CD4-positive, alpha-beta memory T cell (primary cell): ENCODE results near the gene AXDND1. TPM values are rescaled to one million over a fixed set of nuclear protein-coding genes. Genes with fewer than 3 reads are reported as not detected.

Experiments used
- CTCF ChIA-PET: fragments of 350-600 bp; sonication (Branson Sonifier 250); formaldehyde crosslinking; loops from one replicate; lab custom pipeline; 2021; ENCODE audit warnings: inconsistent platforms; ENCODE audit not compliant: partially characterized antibody; lab: Charles Lee
- POLR2A ChIA-PET: fragments of 350-600 bp; sonication (Branson Sonifier 250); formaldehyde crosslinking; loops from one replicate; lab custom pipeline; 2021; ENCODE audit not compliant: partially characterized antibody; lab: Charles Lee
- DNase-seq, 5 donors: peaks; one replicate each; pipeline versions ENCODE4 v3.0.0 to v3.0.0-alpha.2; 2020 to 2022; ENCODE audit warnings: mixed read lengths in 1 of 5
- H3K27ac ChIP-seq: one replicate; pipeline ENCODE4 v1.7.0; 2013; ENCODE audit warnings: low read depth, low read length
- H3K27me3 ChIP-seq: 2 replicates; pipeline ENCODE4 v1.7.0; 2013; ENCODE audit warnings: mild to moderate bottlenecking, low read length, moderate library complexity; ENCODE audit not compliant: insufficient read depth
- H3K36me3 ChIP-seq: 2 replicates; pipeline ENCODE4 v1.7.0; 2013; ENCODE audit warnings: mild to moderate bottlenecking, low read length, moderate library complexity; ENCODE audit not compliant: insufficient read depth
- H3K4me1 ChIP-seq: 2 replicates; pipeline ENCODE4 v1.7.0; 2013; ENCODE audit warnings: mild to moderate bottlenecking, low read length, moderate library complexity; ENCODE audit not compliant: insufficient read depth
- H3K4me3 ChIP-seq, 2 donors: one replicate each; pipeline ENCODE4 v1.7.0; 2013; ENCODE audit warnings: low read length in 2 of 2, mild to moderate bottlenecking in 1 of 2
- H3K9me3 ChIP-seq, 2 donors: one replicate each; pipeline ENCODE4 v1.7.0; 2013; ENCODE audit warnings: low read length in 2 of 2, control low read depth in 1 of 2; ENCODE audit not compliant: control insufficient read depth in 1 of 2
- H3K27ac Mint-ChIP-seq, 7 donors: one replicate each; pipeline ENCODE4 v1.8.0; 2020 to 2021; ENCODE audit warnings: mixed read lengths in 7 of 7, mild to moderate bottlenecking in 6 of 7, inconsistent platforms in 3 of 7, moderate library complexity in 3 of 7
- H3K27me3 Mint-ChIP-seq, 2 donors: one replicate each; pipeline ENCODE4 v1.8.0; 2020 to 2021; ENCODE audit warnings: mixed read lengths in 2 of 2
- H3K36me3 Mint-ChIP-seq, 2 donors: one replicate each; pipeline ENCODE4 v1.8.0; 2020 to 2021; ENCODE audit warnings: mixed read lengths in 2 of 2, inconsistent platforms in 1 of 2, mild to moderate bottlenecking in 1 of 2
- H3K4me1 Mint-ChIP-seq, 4 donors: one replicate each; pipeline ENCODE4 v1.8.0; 2020 to 2021; ENCODE audit warnings: mixed read lengths in 4 of 4, mild to moderate bottlenecking in 1 of 4
- H3K4me3 Mint-ChIP-seq, 8 donors: one replicate each; pipeline ENCODE4 v1.8.0; 2020 to 2021; ENCODE audit warnings: mixed read lengths in 8 of 8, mild to moderate bottlenecking in 7 of 8, moderate library complexity in 6 of 8, inconsistent platforms in 3 of 8
- H3K9me3 Mint-ChIP-seq, 8 donors: one replicate each; pipeline ENCODE4 v1.8.0; 2020 to 2021; ENCODE audit warnings: mixed read lengths in 8 of 8, mild to moderate bottlenecking in 5 of 8, inconsistent platforms in 3 of 8, moderate library complexity in 1 of 8
- intact Hi-C: fragments of 100-400 bp; cut with micrococcal nuclease; formaldehyde crosslinking; loops from one replicate; pipeline ENCODE4 v1.15.1; 2023
- polyA plus RNA-seq, 2 donors: library from polyadenylated mRNA; unstranded; fragments of 300-500 nt; fragmentation: Illumina TruSeq; gene quantifications; one replicate each; pipeline ENCODE4 v1.2.3, GENCODE V29; 2021
- total RNA-seq, 2 experiments: library from RNA; stranded (reverse); gene quantifications; one replicate each; pipeline ENCODE4 v1.2.3, GENCODE V29; 2021

The AXDND1 gene
- total and polyA plus RNA-seq, 4 experiments from 2014 or later, result 0.44 to 1.3 TPM; not detected in 2

DNA sequence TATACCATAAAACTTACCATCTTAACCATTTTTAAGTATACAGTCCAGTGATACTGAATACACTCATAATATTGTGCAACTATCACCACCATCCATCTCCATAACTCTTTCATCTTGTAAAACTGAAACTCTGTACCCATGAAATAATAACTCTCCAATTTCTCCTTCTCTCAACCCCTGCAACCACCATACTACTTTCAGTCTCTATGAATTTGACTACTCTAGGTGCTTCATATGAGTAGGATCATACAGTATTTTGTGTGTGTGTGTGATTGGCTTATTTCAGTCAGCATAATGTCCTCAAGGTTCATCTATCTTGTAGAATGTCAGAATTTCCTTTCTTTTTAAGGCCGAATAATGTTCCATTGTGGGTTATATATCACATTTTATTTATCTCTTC, 192.3 kb downstream of the AXDND1 start:
- Histone ChIP-seq H3K4me1 (no peaks in the 10 kb centered on the region), H3K4me3 (no peak overlapping the region), H3K27me3 (no peaks in the 10 kb centered on the region), H3K9me3 (no peaks in the 10 kb centered on the region), H3K36me3 (no peaks in the 10 kb centered on the region), H3K27ac (no peak overlapping the region)
- no peaks in the 10 kb centered on the region for H3K36me3 Mint-ChIP-seq
- DNase-seq, result no peak
- H3K4me1 Mint-ChIP-seq, result no peaks in the 10 kb centered on the region
- H3K27me3 Mint-ChIP-seq, result peaks cover 3 to 6% of the 10 kb centered on the region in 2 donors
- peaks cover 0 to 4% (median 0%) of the 10 kb centered on the region in 8 donors for H3K9me3 Mint-ChIP-seq
- no peak overlapping the region for H3K27ac Mint-ChIP-seq
- ChIA-PET CTCF (no interaction called here), POLR2A (no interaction called here)
- no peak overlapping the region for H3K4me3 Mint-ChIP-seq
- intact Hi-C loops, result no loop called here

GRCh38 chr1:179575497-179576314, 209.9 kb downstream of the AXDND1 start, which contains the start of gene NPHS2:
NPHS2 (minus strand) TSS chr1:179575948; CDS start chr1:179575864, 84 bp downstream.
- peaks cover 30 to 44% of the 10 kb centered on the region in 2 donors for H3K27me3 Mint-ChIP-seq

DNA sequence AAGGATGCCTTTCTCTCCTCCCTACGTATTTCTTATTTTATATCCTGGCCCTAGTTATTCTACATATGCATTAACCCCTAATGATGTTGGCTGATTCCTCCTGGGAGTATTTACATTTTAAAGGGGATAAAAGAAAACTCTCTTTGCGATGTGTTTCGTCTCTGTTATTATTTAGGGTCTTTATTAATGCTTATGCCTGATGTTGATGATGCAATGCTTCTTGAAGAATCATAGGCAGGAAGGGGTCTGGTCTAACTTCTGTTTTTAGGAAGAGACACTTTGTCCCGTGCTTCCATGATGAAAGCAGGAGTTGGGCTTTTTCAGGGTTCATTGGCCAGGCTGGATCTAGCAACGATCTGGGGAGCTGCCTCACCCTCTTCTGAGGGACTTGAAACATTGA, 210.7 kb downstream of the AXDND1 start:
- Mint-ChIP-seq H3K9me3 (peaks cover 0 to 6% (median 0%) of the 10 kb centered on the region in 8 donors), H3K4me1 (peaks cover 0 to 7% (median 4%) of the 10 kb centered on the region in 4 donors), H3K4me3 (peak overlapping the region in 2 of 8 donors; percentile 7 to 14), H3K27me3 (peaks cover 30 to 43% of the 10 kb centered on the region in 2 donors), H3K27ac (no peak overlapping the region), H3K36me3 (no peaks in the 10 kb centered on the region)
- H3K9me3 ChIP-seq, result no peaks in the 10 kb centered on the region
- H3K36me3 ChIP-seq, result no peaks in the 10 kb centered on the region
- intact Hi-C loops, result no loop called here
- ChIA-PET POLR2A (no interaction called here), CTCF (no interaction called here)
- H3K4me1 ChIP-seq, result no peaks in the 10 kb centered on the region
- no peak overlapping the region for H3K4me3 ChIP-seq
- H3K27ac ChIP-seq, result no peak overlapping the region
- DNase-seq, result no peak
- peaks cover 14% of the 10 kb centered on the region for H3K27me3 ChIP-seq

More at GRCh38 chr1:179575497-179576314, 209.9 kb downstream of the AXDND1 start, which contains the start of gene NPHS2:
- no peaks in the 10 kb centered on the region for H3K4me1 ChIP-seq
- CTCF ChIA-PET, result no interaction called here
- no peaks in the 10 kb centered on the region for H3K9me3 ChIP-seq
- H3K27ac ChIP-seq, result no peak within 1 kb of the TSS
- intact Hi-C loops, result no loop called here
- POLR2A ChIA-PET, result no interaction called here
- no peak within 1 kb of the TSS for H3K27ac Mint-ChIP-seq
- H3K36me3 ChIP-seq, result no peaks in the 10 kb centered on the region
- DNase-seq, result no peak
- H3K9me3 Mint-ChIP-seq, result peaks cover 0 to 6% (median 0%) of the 10 kb centered on the region in 8 donors
- H3K4me1 Mint-ChIP-seq, result peaks cover 0 to 7% (median 4%) of the 10 kb centered on the region in 4 donors
- H3K27me3 ChIP-seq, result peaks cover 14% of the 10 kb centered on the region
- no peak within 1 kb of the TSS for H3K4me3 ChIP-seq
- peak within 1 kb of the TSS in 3 of 8 donors; percentile 7 to 14 (median 12) for H3K4me3 Mint-ChIP-seq
- no peaks in the 10 kb centered on the region for H3K36me3 Mint-ChIP-seq

DNA sequence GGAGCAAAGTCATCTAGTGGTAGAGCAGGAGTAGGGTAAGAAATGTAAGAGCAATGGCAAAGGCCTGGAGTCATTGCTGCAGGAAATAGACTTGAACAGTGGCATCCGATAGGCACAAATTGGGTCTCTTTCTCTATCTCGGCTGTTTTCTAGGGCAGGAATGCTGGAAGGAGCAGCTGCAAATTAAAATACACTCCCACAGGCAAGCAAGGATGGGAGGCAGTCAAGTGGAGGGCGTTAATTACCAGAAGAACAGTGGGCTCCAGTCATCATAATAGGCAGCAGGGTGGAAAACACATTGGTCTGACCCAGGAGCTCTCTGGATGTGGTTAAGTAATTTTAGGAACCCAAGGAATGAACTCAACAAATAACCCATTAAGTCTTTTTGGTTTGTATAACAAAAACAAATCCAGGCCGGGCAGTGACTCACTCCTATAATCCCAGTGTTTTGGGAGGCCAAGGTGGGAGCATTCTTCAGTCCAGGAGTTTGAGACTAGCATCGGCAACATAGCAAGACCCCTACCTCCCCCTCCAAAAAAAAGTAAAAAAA, 218.1 kb downstream of the AXDND1 start:
- ChIA-PET CTCF (interaction anchor here (1.0 kb wide), 1 partner anchor 231 kb away, joined by 4 read pairs; no protein-coding TSS in a partner anchor), POLR2A (no interaction called here)
- H3K36me3 Mint-ChIP-seq, result peaks cover 0 to 1% of the 10 kb centered on the region in 2 donors
- peaks cover 32% of the 10 kb centered on the region in 2 donors for H3K27me3 Mint-ChIP-seq
- Histone ChIP-seq H3K27me3 (peaks cover 6% of the 10 kb centered on the region), H3K4me1 (no peaks in the 10 kb centered on the region), H3K27ac (no peak overlapping the region), H3K4me3 (no peak overlapping the region), H3K36me3 (no peaks in the 10 kb centered on the region), H3K9me3 (no peaks in the 10 kb centered on the region)
- intact Hi-C loops, result no loop called here
- no peak overlapping the region for H3K27ac Mint-ChIP-seq
- DNase-seq, result no peak
- H3K4me1 Mint-ChIP-seq, result peaks cover 0 to 2% (median under 1%) of the 10 kb centered on the region in 4 donors
- H3K4me3 Mint-ChIP-seq, result no peak overlapping the region
- peaks cover 0 to 3% (median 0%) of the 10 kb centered on the region in 8 donors for H3K9me3 Mint-ChIP-seq

GRCh38 chr1:179586107-179586823, 220.5 kb downstream of the AXDND1 start:
- Mint-ChIP-seq H3K27me3 (peaks cover 34 to 36% of the 10 kb centered on the region in 2 donors), H3K27ac (no peak overlapping the region), H3K9me3 (peaks cover 0 to 3% (median 0%) of the 10 kb centered on the region in 8 donors), H3K4me1 (peaks cover 0 to 2% (median under 1%) of the 10 kb centered on the region in 4 donors), H3K36me3 (peaks cover 0 to 1% of the 10 kb centered on the region in 2 donors), H3K4me3 (peak overlapping the region in 1 of 8 donors; percentile 35)
- Histone ChIP-seq H3K27me3 (peaks cover 9% of the 10 kb centered on the region), H3K9me3 (no peaks in the 10 kb centered on the region), H3K4me3 (no peak overlapping the region), H3K4me1 (no peaks in the 10 kb centered on the region), H3K27ac (no peak overlapping the region), H3K36me3 (no peaks in the 10 kb centered on the region)
- no peak for DNase-seq
- ChIA-PET POLR2A (no interaction called here), CTCF (interaction anchor here (0.7 kb wide), 1 partner anchor 232 kb away, joined by 5 read pairs; no protein-coding TSS in a partner anchor)
- intact Hi-C loops, result no loop called here

DNA sequence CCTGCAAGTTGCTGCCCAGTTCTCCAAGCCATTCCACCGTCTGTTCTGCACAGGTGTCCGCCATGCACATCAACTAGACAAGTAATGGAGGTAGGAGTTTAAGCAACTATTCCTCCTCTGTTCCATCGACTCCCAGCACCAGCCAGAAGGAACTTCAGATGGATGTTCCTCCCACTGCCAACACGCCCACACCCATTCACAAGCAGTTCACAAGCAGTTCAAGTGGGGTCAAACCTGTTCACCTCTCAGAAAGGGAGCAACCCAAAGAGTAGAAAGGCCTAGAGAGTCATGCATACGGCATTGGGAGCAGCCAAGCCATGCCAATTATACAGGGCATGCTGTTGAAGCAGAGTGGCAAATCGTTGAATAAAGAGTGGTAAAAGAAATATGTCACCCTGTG, 221.6 kb downstream of the AXDND1 start:
- no peak overlapping the region for H3K27ac ChIP-seq
- ChIA-PET CTCF (no interaction called here), POLR2A (no interaction called here)
- H3K9me3 Mint-ChIP-seq, result peaks cover 0 to 3% (median 0%) of the 10 kb centered on the region in 8 donors
- H3K27ac Mint-ChIP-seq, result no peak overlapping the region
- H3K36me3 Mint-ChIP-seq, result peaks cover 0 to 1% of the 10 kb centered on the region in 2 donors
- H3K27me3 Mint-ChIP-seq, result peaks cover 35% of the 10 kb centered on the region in 2 donors
- H3K4me3 ChIP-seq, result no peak overlapping the region
- no peak for DNase-seq
- intact Hi-C loops, result no loop called here
- no peaks in the 10 kb centered on the region for H3K36me3 ChIP-seq
- peaks cover 0 to 2% (median under 1%) of the 10 kb centered on the region in 4 donors for H3K4me1 Mint-ChIP-seq
- H3K27me3 ChIP-seq, result peaks cover 9% of the 10 kb centered on the region
- H3K4me1 ChIP-seq, result no peaks in the 10 kb centered on the region
- no peaks in the 10 kb centered on the region for H3K9me3 ChIP-seq
- no peak overlapping the region for H3K4me3 Mint-ChIP-seq
